Measurements from ENCODE around the gene LTB. TPM values are rescaled to one million over a fixed set of nuclear protein-coding genes. Genes with fewer than 3 reads are reported as not detected.

The LTB gene
- total RNA-seq, 2 experiments from 2014 or later, result 426 to 431 TPM

DNA sequence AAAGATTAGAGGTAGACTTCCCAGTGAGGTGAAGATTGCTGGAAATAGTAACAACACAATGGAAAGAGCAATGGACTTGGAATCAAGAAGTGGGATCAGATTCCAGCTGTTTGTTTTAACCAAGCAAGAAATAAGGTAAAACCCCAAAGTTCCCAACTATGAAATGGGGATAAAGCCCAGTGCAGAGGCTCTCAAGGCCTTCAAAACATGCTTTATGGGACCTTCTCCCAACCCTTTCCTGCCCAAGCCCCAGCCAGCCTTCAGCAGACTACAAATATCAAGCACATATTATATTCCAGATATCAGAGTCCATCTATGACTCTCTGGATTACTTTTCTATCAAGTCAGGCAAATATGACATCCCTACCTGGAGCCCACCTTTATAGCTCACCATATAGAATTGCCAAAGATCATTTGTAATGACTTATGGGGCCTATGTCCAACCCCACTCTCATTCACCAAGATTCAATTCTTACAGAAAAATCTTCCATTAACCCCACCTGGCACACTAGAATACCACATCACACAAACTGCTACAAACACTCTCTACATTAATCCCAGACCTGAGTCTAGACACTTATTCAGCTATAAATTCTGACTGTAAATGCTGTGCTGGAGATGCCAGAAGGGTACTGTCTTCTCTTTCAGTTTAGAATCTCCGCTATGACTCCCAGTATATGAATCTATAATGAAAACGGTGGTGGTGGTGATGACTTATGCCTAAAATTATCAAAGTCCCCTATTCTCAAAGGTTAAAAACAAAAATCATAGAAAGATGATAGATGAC, 46.5 kb downstream of the LTB start:
- H3K36me3 Mint-ChIP-seq, result peaks cover 71% of the 10 kb centered on the region
- DNase-seq (no peak), ATAC-seq (ENCODE audit: low read depth) (no peak)
- no peaks in the 10 kb centered on the region for H3K9me3 Mint-ChIP-seq
- peak overlapping the region; percentile 13 for H3K27ac Mint-ChIP-seq
- no peaks in the 10 kb centered on the region for H3K27me3 Mint-ChIP-seq
- H3K4me1 Mint-ChIP-seq, result peaks cover 59% of the 10 kb centered on the region
- H3K4me3 Mint-ChIP-seq, result no peak overlapping the region
- POLR2A ChIA-PET, result interaction anchor here (0.6 kb wide), 1 partner anchor 7 kb away, joined by 3 read pairs; no protein-coding TSS in a partner anchor

DNA sequence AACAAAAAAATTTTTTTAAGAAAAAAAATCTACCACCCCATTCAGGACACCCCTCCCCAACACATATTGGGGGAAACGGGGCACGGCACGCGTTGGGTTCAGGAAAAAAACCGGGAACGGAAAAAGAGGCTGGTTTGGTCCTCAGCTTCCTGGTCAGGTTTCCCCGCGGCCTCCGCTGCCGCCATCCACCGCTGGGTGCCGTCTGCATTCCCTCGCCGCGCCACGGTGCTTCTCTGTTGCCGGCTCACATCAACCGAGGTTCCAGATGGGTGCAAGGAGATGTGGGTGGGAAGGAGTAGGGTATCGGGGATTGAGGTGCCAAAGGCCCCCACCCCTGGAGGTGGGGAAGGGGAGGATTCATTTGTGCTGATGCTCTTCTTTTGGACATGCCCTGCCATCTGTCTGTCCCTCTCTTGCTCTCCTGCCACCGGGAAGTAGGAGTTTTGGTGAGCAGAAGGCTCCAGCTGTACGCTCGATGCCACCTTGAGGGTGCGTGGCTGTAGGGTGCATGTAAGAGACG, 47.6 kb downstream of the LTB start:
- Mint-ChIP-seq H3K4me1 (peaks cover 51% of the 10 kb centered on the region), H3K27me3 (no peaks in the 10 kb centered on the region), H3K4me3 (no peak overlapping the region), H3K36me3 (peaks cover 69% of the 10 kb centered on the region), H3K9me3 (no peaks in the 10 kb centered on the region), H3K27ac (no peak overlapping the region)
- POLR2A ChIA-PET, result no interaction called here
- no peak for DNase-seq
- no peak for ATAC-seq (ENCODE audit: low read depth)

DNA sequence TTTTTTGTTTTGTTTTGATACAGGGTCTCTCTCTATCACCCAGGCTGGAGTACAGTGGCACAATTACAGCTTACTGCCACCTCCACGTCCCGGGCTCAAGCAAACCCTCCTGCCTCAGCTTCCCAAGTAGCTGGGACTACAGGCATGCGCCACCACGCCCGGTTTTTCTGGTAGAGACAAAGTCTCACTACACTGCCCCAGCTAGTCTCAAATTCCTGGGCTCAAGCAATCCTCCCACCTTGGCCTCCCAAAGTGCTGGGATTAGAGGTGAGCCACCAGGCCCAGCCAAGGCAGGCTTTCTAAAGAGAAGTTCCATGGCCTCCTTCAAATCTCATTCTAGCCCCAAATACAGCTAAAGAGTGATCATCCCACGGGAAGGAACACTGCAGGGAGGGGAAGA, 48.2 kb downstream of the LTB start:
- Mint-ChIP-seq H3K36me3 (peaks cover 63% of the 10 kb centered on the region), H3K9me3 (no peaks in the 10 kb centered on the region), H3K27ac (no peak overlapping the region), H3K27me3 (no peaks in the 10 kb centered on the region), H3K4me1 (peaks cover 45% of the 10 kb centered on the region), H3K4me3 (no peak overlapping the region)
- no peak for DNase-seq
- ATAC-seq (ENCODE audit: low read depth), result no peak
- POLR2A ChIA-PET, result interaction anchor here (0.9 kb wide), 1 partner anchor 39 kb away, joined by 3 read pairs; no protein-coding TSS in a partner anchor

DNA sequence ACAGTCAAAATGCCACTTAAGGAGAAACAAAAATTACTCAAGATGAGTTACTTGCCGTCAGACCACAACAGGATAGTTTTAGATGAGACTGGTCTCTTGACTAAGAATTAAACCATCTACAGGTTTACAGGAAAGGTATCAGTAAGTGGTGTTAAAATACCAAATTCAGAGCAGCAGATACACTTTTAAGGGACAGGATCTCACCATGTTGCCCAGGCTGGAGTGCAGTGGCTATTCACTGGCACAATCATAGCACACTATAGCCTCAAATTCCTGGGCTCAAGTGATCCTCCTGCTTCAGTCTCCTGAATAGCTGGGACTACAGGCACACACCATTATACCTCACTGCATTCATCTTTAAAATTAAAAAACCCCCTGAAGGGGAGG, 48.8 kb downstream of the LTB start:
- peaks cover 41% of the 10 kb centered on the region for H3K4me1 Mint-ChIP-seq
- POLR2A ChIA-PET, result interaction anchor here (0.9 kb wide), 1 partner anchor 39 kb away, joined by 3 read pairs; no protein-coding TSS in a partner anchor
- peaks cover 57% of the 10 kb centered on the region for H3K36me3 Mint-ChIP-seq
- no peaks in the 10 kb centered on the region for H3K27me3 Mint-ChIP-seq
- H3K27ac Mint-ChIP-seq, result no peak overlapping the region
- H3K9me3 Mint-ChIP-seq, result no peaks in the 10 kb centered on the region
- ATAC-seq (ENCODE audit: low read depth) (no peak), DNase-seq (no peak)
- H3K4me3 Mint-ChIP-seq, result no peak overlapping the region

DNA sequence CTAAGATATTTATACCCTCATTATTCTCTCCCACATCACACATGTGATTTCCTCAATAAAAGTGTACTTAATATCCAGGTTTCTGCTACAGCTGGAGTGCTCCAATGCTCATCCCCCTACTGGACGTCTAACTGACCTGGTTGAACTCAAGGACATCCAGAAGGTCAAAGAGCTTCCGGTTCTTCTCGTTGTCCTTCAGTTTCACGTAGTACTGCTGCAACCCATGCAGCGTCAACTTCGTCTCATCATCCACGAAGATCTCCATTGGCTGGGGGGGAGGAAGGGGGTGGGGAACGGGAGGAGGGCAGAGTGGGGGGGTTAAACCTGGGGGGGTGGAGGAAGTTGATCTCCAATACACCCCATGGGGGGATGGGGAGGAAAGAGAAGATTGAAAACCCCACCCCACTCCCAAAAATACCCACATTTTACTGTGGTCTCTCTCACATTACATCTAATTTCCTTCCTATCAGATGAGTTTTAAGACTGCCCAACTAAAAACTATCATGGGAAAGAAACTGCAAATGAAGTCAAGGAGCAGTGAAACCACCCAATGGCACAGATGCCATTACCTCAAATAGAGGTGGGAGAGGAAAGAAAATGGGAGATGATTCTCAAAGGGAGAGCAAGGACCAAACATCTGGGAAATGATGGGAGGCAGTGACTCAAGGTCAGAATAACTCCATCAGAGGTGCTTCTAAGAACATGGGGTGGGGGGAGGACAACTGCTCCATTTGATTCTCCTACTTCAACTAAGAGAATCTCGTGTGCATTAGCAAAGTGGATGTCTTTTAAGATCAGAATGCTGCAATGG, 49.4 kb downstream of the LTB start:
- Mint-ChIP-seq H3K36me3 (peaks cover 56% of the 10 kb centered on the region), H3K4me3 (no peak overlapping the region), H3K9me3 (no peaks in the 10 kb centered on the region), H3K4me1 (peaks cover 37% of the 10 kb centered on the region), H3K27me3 (no peaks in the 10 kb centered on the region), H3K27ac (peak overlapping the region; percentile 56)
- no peak for DNase-seq
- no peak for ATAC-seq (ENCODE audit: low read depth)
- POLR2A ChIA-PET, result interaction anchor here (1.8 kb wide), 1 partner anchor 36 kb away, joined by 6 read pairs; the partner anchor contains the start of gene MICB

DNA sequence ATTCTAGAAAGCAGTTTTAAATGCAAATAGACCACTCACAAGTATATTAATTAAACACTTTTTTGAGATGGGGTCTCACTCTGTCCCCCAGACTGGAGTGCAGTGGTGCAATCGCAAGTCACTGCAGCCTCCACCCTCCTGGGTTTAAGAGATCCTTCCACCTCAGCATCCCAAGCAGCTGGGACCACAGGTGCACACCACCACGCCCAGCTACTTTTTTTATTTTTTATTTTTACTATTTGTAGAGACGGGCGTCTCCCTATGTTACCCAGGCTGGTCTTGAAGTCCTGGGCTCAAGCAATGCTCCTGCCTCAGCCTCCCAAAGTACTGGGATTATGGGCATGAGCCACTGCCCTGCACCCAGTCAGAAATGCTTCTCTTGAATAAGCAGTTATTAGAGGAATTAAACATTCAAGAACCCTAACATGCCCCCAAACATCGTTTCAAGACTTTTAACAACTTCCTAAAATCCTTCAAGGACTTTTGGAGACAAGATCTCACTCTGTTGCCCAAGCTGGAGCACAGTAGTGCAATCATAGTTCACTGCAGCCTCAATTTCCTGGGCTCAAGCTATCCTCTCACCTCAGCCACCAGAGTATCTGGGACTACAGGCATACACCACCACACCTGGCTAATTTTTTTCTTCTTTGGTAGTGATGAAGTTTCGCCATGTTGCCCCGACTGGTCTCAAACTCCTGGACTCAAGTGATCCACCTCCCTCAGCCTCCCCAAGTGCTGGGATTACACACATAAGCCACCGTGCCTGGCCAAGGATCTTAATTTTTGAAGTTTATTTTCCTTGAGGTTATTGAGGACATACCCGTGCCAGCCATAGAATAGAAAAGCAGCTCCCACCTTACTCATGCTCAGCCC, 50.2 kb downstream of the LTB start:
- H3K9me3 Mint-ChIP-seq, result no peaks in the 10 kb centered on the region
- H3K4me1 Mint-ChIP-seq, result peaks cover 34% of the 10 kb centered on the region
- no peak for DNase-seq
- POLR2A ChIA-PET, result interaction anchor here (1.8 kb wide), 1 partner anchor 35 kb away, joined by 6 read pairs; the partner anchor contains the start of gene MICB
- peaks cover 52% of the 10 kb centered on the region for H3K36me3 Mint-ChIP-seq
- no peak for ATAC-seq (ENCODE audit: low read depth)
- H3K27me3 Mint-ChIP-seq, result no peaks in the 10 kb centered on the region
- H3K4me3 Mint-ChIP-seq, result no peak overlapping the region
- H3K27ac Mint-ChIP-seq, result no peak overlapping the region

DNA sequence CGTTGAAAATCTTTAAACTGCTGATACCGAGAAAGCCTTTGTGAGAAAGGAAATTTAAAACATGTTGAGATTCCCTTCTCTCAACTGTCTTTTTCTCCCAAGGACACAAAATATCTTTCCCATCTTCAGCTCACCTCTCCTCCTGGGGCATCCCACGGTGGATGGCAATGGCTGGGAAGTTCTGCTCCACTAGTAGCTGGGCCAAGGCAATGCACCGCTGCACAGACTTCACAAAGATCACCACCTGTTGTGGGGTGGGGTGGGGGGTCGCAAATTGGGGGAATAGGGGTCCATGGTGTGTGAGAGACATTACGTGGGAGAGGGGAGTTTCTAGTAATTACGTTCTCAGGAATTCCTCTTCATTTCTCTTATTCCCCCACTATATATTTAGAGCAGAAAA, 51.1 kb downstream of the LTB start:
- DNase-seq (no peak), ATAC-seq (ENCODE audit: low read depth) (no peak)
- Mint-ChIP-seq H3K27me3 (no peaks in the 10 kb centered on the region), H3K4me1 (peaks cover 27% of the 10 kb centered on the region), H3K9me3 (no peaks in the 10 kb centered on the region), H3K27ac (no peak overlapping the region), H3K36me3 (peaks cover 49% of the 10 kb centered on the region), H3K4me3 (no peak overlapping the region)
- POLR2A ChIA-PET, result interaction anchor here (1.8 kb wide), 1 partner anchor 34 kb away, joined by 6 read pairs; the partner anchor contains the start of gene MICB

DNA sequence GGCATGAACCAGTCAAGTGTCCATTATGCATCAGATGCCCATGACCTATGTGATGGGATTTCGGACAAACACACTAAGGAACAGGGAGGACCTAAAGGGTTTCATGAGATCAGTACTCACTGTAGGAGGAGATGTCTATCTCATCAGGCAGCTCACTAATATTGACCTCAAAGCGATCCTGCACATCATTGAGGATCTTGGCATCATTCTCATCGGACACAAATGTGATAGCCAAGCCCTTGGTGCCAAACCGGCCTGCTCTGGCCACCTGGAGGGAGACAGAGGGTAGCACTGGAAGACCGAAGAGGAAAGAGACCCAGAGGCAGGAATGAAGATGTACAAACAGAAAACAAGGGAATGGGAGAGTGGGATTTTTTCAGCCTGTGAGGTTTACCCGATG, 51.6 kb downstream of the LTB start:
- peaks cover 44% of the 10 kb centered on the region for H3K36me3 Mint-ChIP-seq
- no peak for ATAC-seq (ENCODE audit: low read depth)
- no peak overlapping the region for H3K27ac Mint-ChIP-seq
- no peak for DNase-seq
- POLR2A ChIA-PET, result no interaction called here
- H3K27me3 Mint-ChIP-seq, result no peaks in the 10 kb centered on the region
- no peaks in the 10 kb centered on the region for H3K9me3 Mint-ChIP-seq
- no peak overlapping the region for H3K4me3 Mint-ChIP-seq
- H3K4me1 Mint-ChIP-seq, result peaks cover 22% of the 10 kb centered on the region

Other genes with a start within 250 kb of the LTB start
- 1,000 to 10,000 TPM; 5,415 to 5,542 TPM for gene HLA-B, start 225.2 kb downstream of the LTB start, total RNA-seq
- 10 to 100 TPM; 24.1 to 25.8 TPM for gene MICA, start 178.8 kb downstream of the LTB start, total RNA-seq
- gene MICB, start 84.3 kb downstream of the LTB start, total RNA-seq, result 10 to 100 TPM; 41.5 to 42.8 TPM
- not detected for gene MCCD1, start 53.5 kb downstream of the LTB start, total RNA-seq
- gene DDX39B, start 40.4 kb downstream of the LTB start, total RNA-seq, result 100 to 1,000 TPM; 531 to 555 TPM
- 1 to 10 TPM; 4.5 to 5.5 TPM for gene ATP6V1G2, start 35.8 kb downstream of the LTB start, total RNA-seq
- 10 to 100 TPM; 15.4 to 17.6 TPM for gene NFKBIL1, start 34.8 kb downstream of the LTB start, total RNA-seq
- gene LTA, start 10.1 kb downstream of the LTB start, total RNA-seq, result 10 to 100 TPM; 15.2 to 16.7 TPM
- gene TNF, start 6.9 kb downstream of the LTB start, total RNA-seq, result 10 to 100 TPM; 18.5 to 18.6 TPM
- gene LST1, start 3.9 kb upstream of the LTB start, total RNA-seq, result 100 to 1,000 TPM in 1 of 2 experiments, 10 to 100 TPM in 1; 91.8 to 105 TPM
- gene NCR3, start 10.6 kb upstream of the LTB start, total RNA-seq, result 10 to 100 TPM; 69.7 to 70.0 TPM
- gene AIF1, start 32.8 kb upstream of the LTB start, total RNA-seq, result 100 to 1,000 TPM; 117 to 118 TPM
- gene PRRC2A, start 38.3 kb upstream of the LTB start, total RNA-seq, result 100 to 1,000 TPM; 257 to 278 TPM
- 100 to 1,000 TPM; 242 to 251 TPM for gene BAG6, start 70.2 kb upstream of the LTB start, total RNA-seq
- 1 to 10 TPM; 3.1 to 4.6 TPM for gene APOM, start 73.5 kb upstream of the LTB start, total RNA-seq
- gene C6orf47, start 78.4 kb upstream of the LTB start, total RNA-seq, result 10 to 100 TPM; 30.7 to 32.2 TPM
- gene GPANK1, start 82.6 kb upstream of the LTB start, total RNA-seq, result 10 to 100 TPM; 30.7 to 32.0 TPM
- 100 to 1,000 TPM; 206 to 216 TPM for gene CSNK2B, start 83.7 kb upstream of the LTB start, total RNA-seq
- 10 to 100 TPM; 33.8 to 36.4 TPM for gene LY6G5B, start 87.6 kb upstream of the LTB start, total RNA-seq
- gene LY6G5C, start 98.6 kb upstream of the LTB start, total RNA-seq, result 1 to 10 TPM; 3.5 to 4.6 TPM
- 10 to 100 TPM; 57.8 to 64.0 TPM for gene ABHD16A, start 120.9 kb upstream of the LTB start, total RNA-seq
- not detected for gene LY6G6F, start 124.4 kb upstream of the LTB start, total RNA-seq
- not detected for gene LY6G6D, start 132.9 kb upstream of the LTB start, total RNA-seq
- not detected for gene LY6G6C, start 139.3 kb upstream of the LTB start, total RNA-seq
- 1 to 10 TPM; 1.2 to 1.5 TPM for gene MPIG6B, start 140.9 kb upstream of the LTB start, total RNA-seq
- gene DDAH2, start 146.9 kb upstream of the LTB start, total RNA-seq, result 10 to 100 TPM; 28.3 to 29.1 TPM
- 100 to 1,000 TPM; 425 to 456 TPM for gene CLIC1, start 154.1 kb upstream of the LTB start, total RNA-seq
- 10 to 100 TPM; 59.2 to 68.2 TPM for gene MSH5, start 157.6 kb upstream of the LTB start, total RNA-seq
- 10 to 100 TPM; 13.1 to 18.1 TPM for gene SAPCD1, start 180.2 kb upstream of the LTB start, total RNA-seq
- 1 to 10 TPM; 5.2 to 5.7 TPM for gene VWA7, start 194.9 kb upstream of the LTB start, total RNA-seq
- 10 to 100 TPM; 68.2 to 75.3 TPM for gene VARS1, start 213.3 kb upstream of the LTB start, total RNA-seq
- 10 to 100 TPM; 89.9 to 97.9 TPM for gene LSM2, start 224.5 kb upstream of the LTB start, total RNA-seq
- 1 to 10 TPM; 3.3 to 4.5 TPM for gene HSPA1L, start 232.9 kb upstream of the LTB start, total RNA-seq
- 10 to 100 TPM; 62.2 to 63.5 TPM for gene HSPA1A, start 233.1 kb upstream of the LTB start, total RNA-seq
- gene HSPA1B, start 245.3 kb upstream of the LTB start, total RNA-seq, result 10 to 100 TPM; 49.0 to 55.7 TPM